ENCODE measurements around the gene FRMD4A.

- TF ChIP-seq POLR2A (IDR thresholded peaks at IDR 0.05; ENCODE audit: low read depth, low read length) = no peak
- no peak for TF ChIP-seq POLR2AphosphoS5 (IDR thresholded peaks at IDR 0.05; ENCODE audit: low read depth, low read length)
- TF ChIP-seq TAF1 (IDR thresholded peaks at IDR 0.05; ENCODE audit: low read depth, low read length) = no peak
Observed at GRCh38 chr10:13684806-13685482, 645.8 kb downstream of the FRMD4A start.
